ENCODE data around the gene VMP1. TPM values are rescaled to one million over a fixed set of nuclear protein-coding genes. Genes with fewer than 3 reads are reported as not detected.

The VMP1 gene
- total and polyA plus RNA-seq, 2 of the 13 experiments (the other 11 are each of a cell fraction or from before 2014, with no cell fraction given) = 186 to 271 TPM

DNA sequence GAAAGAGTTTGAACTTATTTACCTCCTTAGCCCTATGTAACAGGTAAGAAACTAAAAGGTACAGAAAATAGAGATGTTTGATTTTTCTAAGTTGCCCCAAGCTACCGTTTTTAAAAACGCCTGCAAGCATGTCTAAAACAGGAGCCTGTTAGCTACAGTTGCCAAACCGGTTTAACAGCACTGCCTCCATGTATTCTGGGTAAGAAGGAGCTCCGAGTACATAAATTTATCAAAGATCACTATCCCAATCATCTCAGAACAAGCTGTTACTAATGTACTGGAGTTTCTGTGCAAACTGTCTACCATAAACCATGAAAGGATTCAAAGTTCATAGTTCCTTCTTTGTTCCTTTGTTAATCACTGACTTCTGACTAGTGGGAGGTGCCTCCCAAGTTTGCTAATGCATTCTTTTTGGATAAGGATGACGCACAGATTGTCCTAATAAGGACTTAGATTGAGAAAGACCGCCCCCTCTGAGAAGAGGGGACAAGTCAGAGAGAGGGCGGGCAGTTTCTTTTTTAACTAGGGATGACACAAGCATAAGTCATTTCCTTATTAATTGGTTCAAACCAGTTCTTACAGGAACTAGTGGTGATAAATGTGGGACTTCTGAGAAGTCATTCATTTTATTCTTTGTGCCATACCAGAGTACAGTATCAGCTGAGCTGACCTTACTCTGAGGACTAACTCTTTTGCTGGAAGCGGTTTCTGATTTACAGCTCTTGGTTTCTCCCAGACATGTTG lies 130.0 kb downstream of the VMP1 start (continued):
- TF ChIP-seq, protein P1, sequence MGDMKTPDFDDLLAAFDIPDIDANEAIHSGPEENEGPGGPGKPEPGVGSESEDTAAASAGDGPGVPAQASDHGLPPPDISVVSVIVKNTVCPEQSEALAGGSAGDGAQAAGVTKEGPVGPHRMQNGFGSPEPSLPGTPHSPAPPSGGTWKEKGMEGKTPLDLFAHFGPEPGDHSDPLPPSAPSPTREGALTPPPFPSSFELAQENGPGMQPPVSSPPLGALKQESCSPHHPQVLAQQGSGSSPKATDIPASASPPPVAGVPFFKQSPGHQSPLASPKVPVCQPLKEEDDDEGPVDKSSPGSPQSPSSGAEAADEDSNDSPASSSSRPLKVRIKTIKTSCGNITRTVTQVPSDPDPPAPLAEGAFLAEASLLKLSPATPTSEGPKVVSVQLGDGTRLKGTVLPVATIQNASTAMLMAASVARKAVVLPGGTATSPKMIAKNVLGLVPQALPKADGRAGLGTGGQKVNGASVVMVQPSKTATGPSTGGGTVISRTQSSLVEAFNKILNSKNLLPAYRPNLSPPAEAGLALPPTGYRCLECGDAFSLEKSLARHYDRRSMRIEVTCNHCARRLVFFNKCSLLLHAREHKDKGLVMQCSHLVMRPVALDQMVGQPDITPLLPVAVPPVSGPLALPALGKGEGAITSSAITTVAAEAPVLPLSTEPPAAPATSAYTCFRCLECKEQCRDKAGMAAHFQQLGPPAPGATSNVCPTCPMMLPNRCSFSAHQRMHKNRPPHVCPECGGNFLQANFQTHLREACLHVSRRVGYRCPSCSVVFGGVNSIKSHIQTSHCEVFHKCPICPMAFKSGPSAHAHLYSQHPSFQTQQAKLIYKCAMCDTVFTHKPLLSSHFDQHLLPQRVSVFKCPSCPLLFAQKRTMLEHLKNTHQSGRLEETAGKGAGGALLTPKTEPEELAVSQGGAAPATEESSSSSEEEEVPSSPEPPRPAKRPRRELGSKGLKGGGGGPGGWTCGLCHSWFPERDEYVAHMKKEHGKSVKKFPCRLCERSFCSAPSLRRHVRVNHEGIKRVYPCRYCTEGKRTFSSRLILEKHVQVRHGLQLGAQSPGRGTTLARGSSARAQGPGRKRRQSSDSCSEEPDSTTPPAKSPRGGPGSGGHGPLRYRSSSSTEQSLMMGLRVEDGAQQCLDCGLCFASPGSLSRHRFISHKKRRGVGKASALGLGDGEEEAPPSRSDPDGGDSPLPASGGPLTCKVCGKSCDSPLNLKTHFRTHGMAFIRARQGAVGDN (CRISPR knock-in tag; IDR thresholded peaks at IDR 0.05) = no peak
- no peak for TF ChIP-seq ZNF207 (IDR thresholded peaks at IDR 0.05; ENCODE audit: borderline replicate concordance)
- TF ChIP-seq ZBTB7B (CRISPR knock-in tag; IDR thresholded peaks at IDR 0.05) = no peak
- TF ChIP-seq, protein P2, sequence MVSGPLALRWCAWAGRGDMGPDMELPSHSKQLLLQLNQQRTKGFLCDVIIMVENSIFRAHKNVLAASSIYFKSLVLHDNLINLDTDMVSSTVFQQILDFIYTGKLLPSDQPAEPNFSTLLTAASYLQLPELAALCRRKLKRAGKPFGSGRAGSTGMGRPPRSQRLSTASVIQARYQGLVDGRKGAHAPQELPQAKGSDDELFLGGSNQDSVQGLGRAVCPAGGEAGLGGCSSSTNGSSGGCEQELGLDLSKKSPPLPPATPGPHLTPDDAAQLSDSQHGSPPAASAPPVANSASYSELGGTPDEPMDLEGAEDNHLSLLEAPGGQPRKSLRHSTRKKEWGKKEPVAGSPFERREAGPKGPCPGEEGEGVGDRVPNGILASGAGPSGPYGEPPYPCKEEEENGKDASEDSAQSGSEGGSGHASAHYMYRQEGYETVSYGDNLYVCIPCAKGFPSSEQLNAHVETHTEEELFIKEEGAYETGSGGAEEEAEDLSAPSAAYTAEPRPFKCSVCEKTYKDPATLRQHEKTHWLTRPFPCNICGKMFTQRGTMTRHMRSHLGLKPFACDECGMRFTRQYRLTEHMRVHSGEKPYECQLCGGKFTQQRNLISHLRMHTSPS (CRISPR knock-in tag; IDR thresholded peaks at IDR 0.05; ENCODE audit: low read depth) = no peak
- TF ChIP-seq ZNF12 (CRISPR knock-in tag; IDR thresholded peaks at IDR 0.05) = peak; percentile 69
- TF ChIP-seq NFATC3 (CRISPR knock-in tag; IDR thresholded peaks at IDR 0.05) = no peak
- TF ChIP-seq NR2F2 (IDR thresholded peaks at IDR 0.05; ENCODE audit: borderline replicate concordance, low read depth) = peak; percentile 52
- TF ChIP-seq, protein P3, sequence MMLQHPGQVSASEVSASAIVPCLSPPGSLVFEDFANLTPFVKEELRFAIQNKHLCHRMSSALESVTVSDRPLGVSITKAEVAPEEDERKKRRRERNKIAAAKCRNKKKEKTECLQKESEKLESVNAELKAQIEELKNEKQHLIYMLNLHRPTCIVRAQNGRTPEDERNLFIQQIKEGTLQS (CRISPR knock-in tag; IDR thresholded peaks at IDR 0.05) = no peak; the same call in 1 of the 2 replicates
- no peak for TF ChIP-seq HES4 (CRISPR knock-in tag; IDR thresholded peaks at IDR 0.05; ENCODE audit: borderline replicate concordance)
- TF ChIP-seq THYN1 (CRISPR knock-in tag; IDR thresholded peaks at IDR 0.05; ENCODE audit: borderline replicate concordance, low read depth) = no peak
- TF ChIP-seq RFXANK (CRISPR knock-in tag; IDR thresholded peaks at IDR 0.05) = peak; percentile 71
- TF ChIP-seq ZNF256 (CRISPR knock-in tag; conservative IDR thresholded peaks at IDR 0.05) = no peak
- no peak for TF ChIP-seq ZNF160 (CRISPR knock-in tag; IDR thresholded peaks at IDR 0.05)
- peak; percentile 76 for TF ChIP-seq PPARG (CRISPR knock-in tag; conservative IDR thresholded peaks at IDR 0.05)
- no peak for TF ChIP-seq MTA3 (CRISPR knock-in tag; IDR thresholded peaks at IDR 0.05)
- TF ChIP-seq KLF9 (CRISPR knock-in tag; IDR thresholded peaks at IDR 0.05; ENCODE audit: low read depth) = peak; percentile 73; the same call in 1 of the 2 replicates
- TF ChIP-seq HDAC6 (IDR thresholded peaks at IDR 0.05; ENCODE audit: low read depth, low read length) = no peak
- no peak for TF ChIP-seq ZNF510 (CRISPR knock-in tag; IDR thresholded peaks at IDR 0.05; ENCODE audit: low read depth)
- no peak for TF ChIP-seq RAD51 (IDR thresholded peaks at IDR 0.05; ENCODE audit: borderline replicate concordance)
- no peak for TF ChIP-seq ZNF768 (CRISPR knock-in tag; IDR thresholded peaks at IDR 0.05)
- TF ChIP-seq NFYB (CRISPR knock-in tag; IDR thresholded peaks at IDR 0.05) = peak; percentile 54
- TF ChIP-seq ZNF562 (CRISPR knock-in tag; IDR thresholded peaks at IDR 0.05; ENCODE audit: borderline replicate concordance) = no peak
